ENCODE results near the gene HTR3E. TPM values are rescaled to one million over a fixed set of nuclear protein-coding genes. Genes with fewer than 3 reads are reported as not detected.
A peak's percentile ranks its signal among the peaks of the same experiment; 100 is the strongest.

HTR3E gene
- total RNA-seq, 1 donor from 2014 or later: not detected

DNA sequence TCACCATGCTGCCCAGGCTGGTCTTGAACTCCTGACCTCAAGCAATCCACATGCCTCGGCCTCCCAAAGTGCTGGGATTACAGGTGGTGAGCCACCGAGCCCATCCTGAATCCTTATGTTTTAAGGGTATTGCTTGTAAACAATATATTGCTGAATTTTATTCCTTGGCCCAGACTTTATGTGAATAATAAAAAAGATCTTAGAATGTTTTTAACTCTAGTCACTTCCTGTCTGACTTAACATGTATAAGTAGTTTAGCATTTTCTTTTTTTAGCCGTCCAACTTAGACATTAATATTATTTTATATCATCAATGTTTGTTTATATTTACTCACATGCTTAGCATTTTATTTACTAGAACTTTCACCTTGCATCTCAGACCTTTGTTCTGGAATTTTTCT, 29.1 kb downstream of the HTR3E start:
- intact Hi-C loops (cut with DNase I): no loop called here
- H3K36me3 ChIP-seq: no peaks in the 10 kb centered on the region
- no peaks in the 10 kb centered on the region for H3K4me1 ChIP-seq
- no peaks in the 10 kb centered on the region for H3K27me3 ChIP-seq
- no peaks in the 10 kb centered on the region for H3K9me3 ChIP-seq
- no peak overlapping the region for H3K4me3 ChIP-seq
- TF ChIP-seq POLR2AphosphoS5 (IDR thresholded peaks at IDR 0.05; ENCODE audit: insufficient read depth in 1 of 2, low read depth in 1 of 2): no peak
- TF ChIP-seq, protein P1, sequence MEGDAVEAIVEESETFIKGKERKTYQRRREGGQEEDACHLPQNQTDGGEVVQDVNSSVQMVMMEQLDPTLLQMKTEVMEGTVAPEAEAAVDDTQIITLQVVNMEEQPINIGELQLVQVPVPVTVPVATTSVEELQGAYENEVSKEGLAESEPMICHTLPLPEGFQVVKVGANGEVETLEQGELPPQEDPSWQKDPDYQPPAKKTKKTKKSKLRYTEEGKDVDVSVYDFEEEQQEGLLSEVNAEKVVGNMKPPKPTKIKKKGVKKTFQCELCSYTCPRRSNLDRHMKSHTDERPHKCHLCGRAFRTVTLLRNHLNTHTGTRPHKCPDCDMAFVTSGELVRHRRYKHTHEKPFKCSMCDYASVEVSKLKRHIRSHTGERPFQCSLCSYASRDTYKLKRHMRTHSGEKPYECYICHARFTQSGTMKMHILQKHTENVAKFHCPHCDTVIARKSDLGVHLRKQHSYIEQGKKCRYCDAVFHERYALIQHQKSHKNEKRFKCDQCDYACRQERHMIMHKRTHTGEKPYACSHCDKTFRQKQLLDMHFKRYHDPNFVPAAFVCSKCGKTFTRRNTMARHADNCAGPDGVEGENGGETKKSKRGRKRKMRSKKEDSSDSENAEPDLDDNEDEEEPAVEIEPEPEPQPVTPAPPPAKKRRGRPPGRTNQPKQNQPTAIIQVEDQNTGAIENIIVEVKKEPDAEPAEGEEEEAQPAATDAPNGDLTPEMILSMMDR (IDR thresholded peaks at IDR 0.05): no peak
- TF ChIP-seq POLR2A (IDR thresholded peaks at IDR 0.05): no peak
- no peak overlapping the region for H3K27ac ChIP-seq
- DNase-seq (ENCODE audit: extremely low spot score in 2 of 2): no peak

- H3K4me1 ChIP-seq: peaks cover 10% of the 10 kb centered on the region
- intact Hi-C loops (cut with DNase I): no loop called here
- TF ChIP-seq POLR2A (IDR thresholded peaks at IDR 0.05): no peak
- TF ChIP-seq, protein P1 (IDR thresholded peaks at IDR 0.05): no peak
- no peak for TF ChIP-seq POLR2AphosphoS5 (IDR thresholded peaks at IDR 0.05; ENCODE audit: insufficient read depth in 1 of 2, low read depth in 1 of 2)
- DNase-seq (ENCODE audit: extremely low spot score in 2 of 2): no peak
- no peak overlapping the region for H3K27ac ChIP-seq
- H3K4me3 ChIP-seq: no peak overlapping the region
- H3K9me3 ChIP-seq: no peaks in the 10 kb centered on the region
- H3K36me3 ChIP-seq: no peaks in the 10 kb centered on the region
- H3K27me3 ChIP-seq: no peaks in the 10 kb centered on the region
Measured at GRCh38 chr3:184129012-184129411, 32.1 kb downstream of the HTR3E start.

DNA sequence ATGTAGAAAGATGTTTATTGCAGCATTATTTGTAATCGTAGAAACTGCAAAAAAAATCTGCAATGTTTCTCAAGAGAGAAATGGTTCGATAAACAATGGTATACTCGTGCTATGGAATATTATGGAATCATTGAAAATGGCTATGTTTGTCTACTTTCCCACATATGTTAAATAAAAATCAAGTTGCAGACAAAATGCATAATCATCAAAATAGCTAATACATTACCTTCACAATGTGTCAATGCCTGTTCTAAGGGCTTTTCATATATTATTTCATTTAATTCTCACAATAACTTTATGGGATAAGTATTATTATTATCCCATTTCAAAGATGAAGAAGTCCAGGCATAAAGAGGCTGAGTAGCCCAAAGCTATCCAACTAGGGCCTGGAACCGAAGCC, 36.1 kb downstream of the HTR3E start:
- H3K4me1 ChIP-seq: peaks cover 31% of the 10 kb centered on the region
- TF ChIP-seq POLR2AphosphoS5 (IDR thresholded peaks at IDR 0.05; ENCODE audit: insufficient read depth in 1 of 2, low read depth in 1 of 2): no peak
- no peak overlapping the region for H3K27ac ChIP-seq
- no peaks in the 10 kb centered on the region for H3K9me3 ChIP-seq
- DNase-seq (ENCODE audit: extremely low spot score in 2 of 2): no peak
- H3K27me3 ChIP-seq: no peaks in the 10 kb centered on the region
- H3K36me3 ChIP-seq: no peaks in the 10 kb centered on the region
- intact Hi-C loops (cut with DNase I): no loop called here
- H3K4me3 ChIP-seq: no peak overlapping the region

DNA sequence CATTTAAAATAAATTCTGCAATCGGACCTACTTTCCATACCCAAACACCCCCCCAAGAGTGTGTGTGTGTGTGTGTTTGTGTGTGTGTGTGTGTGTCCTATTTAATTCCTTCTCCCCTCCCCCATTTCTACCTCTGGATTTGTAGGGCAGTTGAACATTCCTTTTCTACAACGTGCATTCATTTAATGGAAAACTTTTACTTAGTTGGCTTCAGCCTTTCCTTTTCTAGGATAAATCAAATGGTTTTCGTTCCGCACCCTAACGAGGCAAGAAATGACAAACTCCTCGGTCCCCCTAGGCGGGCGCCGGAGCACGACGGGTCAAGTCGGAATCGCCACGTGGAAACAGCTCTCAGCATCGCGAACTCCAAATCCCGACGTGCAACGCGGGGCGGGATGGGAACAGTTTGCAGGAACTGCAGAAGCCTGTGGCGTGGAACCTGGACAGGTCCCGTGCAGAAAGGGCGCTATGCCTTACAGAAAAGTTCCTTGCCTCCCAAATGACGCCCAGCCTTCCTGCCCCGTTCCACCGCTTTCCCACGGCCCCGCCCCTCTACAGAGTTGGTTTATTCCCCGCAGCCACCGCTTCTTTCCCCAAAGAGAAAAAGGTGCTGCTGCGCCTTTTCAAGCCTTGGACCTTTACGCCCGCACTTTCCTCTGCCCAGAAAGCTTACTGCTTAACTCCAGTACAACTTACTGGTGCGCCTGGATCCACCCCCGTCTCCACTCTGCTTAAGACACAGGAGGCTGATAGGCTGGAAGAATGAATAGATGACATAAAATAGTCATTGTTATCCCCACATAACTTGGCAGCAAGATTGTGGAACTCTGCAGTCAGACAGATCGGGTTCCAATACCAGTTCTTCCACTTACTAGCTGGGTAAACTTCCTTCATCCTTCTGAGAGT, 37.2 kb downstream of the HTR3E start:
- Histone ChIP-seq H3K4me3 (peak overlapping the region; percentile 80 to 89), H3K27me3 (no peaks in the 10 kb centered on the region), H3K9me3 (no peaks in the 10 kb centered on the region), H3K27ac (peak overlapping the region; percentile 91), H3K4me1 (peaks cover 31% of the 10 kb centered on the region), H3K36me3 (peaks cover 0 to 5% of the 10 kb centered on the region in 2 donors)
- DNase-seq (ENCODE audit: extremely low spot score in 2 of 2): peak in 1 of 2 donors; percentile 91
- intact Hi-C loops (cut with DNase I): loop anchor here (2.0 kb wide), 1 partner anchor 115 kb away; the partner anchor contains the start of genes ALG3 and EEF1AKMT4
- peak; percentile 64 to 68 for TF ChIP-seq POLR2AphosphoS5 (IDR thresholded peaks at IDR 0.05; ENCODE audit: insufficient read depth in 1 of 2, low read depth in 1 of 2)
- no peak for TF ChIP-seq POLR2A (IDR thresholded peaks at IDR 0.05)
- TF ChIP-seq, protein P1 (IDR thresholded peaks at IDR 0.05): no peak

DNA sequence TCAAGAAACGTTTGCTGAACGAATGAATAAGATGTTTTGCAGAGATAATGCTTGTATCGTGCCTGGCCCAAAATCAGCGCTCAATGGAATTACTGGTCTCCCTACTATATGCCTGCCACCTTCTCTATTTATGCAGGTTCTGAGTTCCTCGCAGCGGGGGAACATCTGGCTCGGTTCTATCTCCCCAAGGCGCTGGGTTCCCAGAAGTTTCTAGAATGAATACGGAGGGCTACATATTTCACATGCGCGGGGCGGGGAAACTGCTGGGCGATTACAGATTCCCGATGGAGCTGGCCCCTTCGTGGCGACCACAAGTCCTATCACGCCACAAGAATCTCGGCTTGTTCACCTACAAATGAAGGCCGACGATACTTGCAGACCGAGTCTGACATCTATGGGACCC, 37.9 kb downstream of the HTR3E start:
- H3K27me3 ChIP-seq: no peaks in the 10 kb centered on the region
- peaks cover 31% of the 10 kb centered on the region for H3K4me1 ChIP-seq
- peak overlapping the region; percentile 91 for H3K27ac ChIP-seq
- no peak for DNase-seq (ENCODE audit: extremely low spot score in 2 of 2)
- intact Hi-C loops (cut with DNase I): loop anchor here (2.0 to 5.0 kb wide), 2 partner anchors 53 to 114 kb away; partner anchors contain the start of genes ABCF3, ALG3 and EEF1AKMT4
- H3K4me3 ChIP-seq: peak overlapping the region; percentile 80 to 89
- H3K9me3 ChIP-seq: no peaks in the 10 kb centered on the region
- TF ChIP-seq POLR2AphosphoS5 (IDR thresholded peaks at IDR 0.05; ENCODE audit: insufficient read depth in 1 of 2, low read depth in 1 of 2) (no peak), POLR2A (IDR thresholded peaks at IDR 0.05) (no peak)
- TF ChIP-seq, protein P1 (IDR thresholded peaks at IDR 0.05): no peak
- H3K36me3 ChIP-seq: peaks cover 0 to 9% of the 10 kb centered on the region in 2 donors

All from vagina (tissue), 2 donors.